Activated CD4-positive, alpha-beta T cell treated with anti-CD3 and anti-CD28 coated beads, Interleukin-2, amount 10 ng/mL, durations not matched to agents 7 days and 5 days (primary cell): ENCODE measurements around the gene CLDN9. TPM values are rescaled to one million over a fixed set of nuclear protein-coding genes. Genes with fewer than 3 reads are reported as not detected.

ENCODE experiments used
- CTCF ChIA-PET: fragments of 350-600 bp; sonication (Branson Sonifier 250); formaldehyde crosslinking; loops from one replicate; lab custom pipeline; 2021; ENCODE audit warnings: antibody characterized with exemption; lab: Charles Lee
- POLR2A ChIA-PET: fragments of 350-600 bp; sonication (Branson Sonifier 250); formaldehyde crosslinking; loops from one replicate; lab custom pipeline; 2021; ENCODE audit warnings: antibody characterized with exemption; lab: Charles Lee
- DNase-seq: peaks from one replicate; pipeline ENCODE4 v3.0.0-alpha.2; 2020
- H3K27ac Mint-ChIP-seq: one replicate; pipeline ENCODE4 v1.8.0; 2021; ENCODE audit warnings: mild to moderate bottlenecking, moderate library complexity, mixed read lengths
- H3K27me3 Mint-ChIP-seq: one replicate; pipeline ENCODE4 v1.8.0; 2021; ENCODE audit warnings: mixed read lengths
- H3K36me3 Mint-ChIP-seq: one replicate; pipeline ENCODE4 v1.8.0; 2021; ENCODE audit warnings: low read depth, mixed read lengths
- H3K4me1 Mint-ChIP-seq: one replicate; pipeline ENCODE4 v1.8.0; 2021; ENCODE audit warnings: mixed read lengths
- H3K4me3 Mint-ChIP-seq: one replicate; pipeline ENCODE4 v1.8.0; 2021; ENCODE audit warnings: mild to moderate bottlenecking, moderate library complexity, mixed read lengths
- H3K9me3 Mint-ChIP-seq: one replicate; pipeline ENCODE4 v1.8.0; 2021; ENCODE audit warnings: mixed read lengths
- total RNA-seq, 2 experiments: library from RNA; stranded (reverse); gene quantifications; one replicate each; pipeline ENCODE4 v1.2.3, GENCODE V29; 2021

CLDN9 gene
- total RNA-seq, 2 experiments from 2014 or later, result not detected

- H3K4me3 Mint-ChIP-seq, result no peak within 1 kb of the TSS
- POLR2A ChIA-PET, result no interaction called here
- H3K36me3 Mint-ChIP-seq, result no peaks in the 10 kb centered on the region
- peaks cover 21% of the 10 kb centered on the region for H3K27me3 Mint-ChIP-seq
- H3K4me1 Mint-ChIP-seq, result peaks cover 34% of the 10 kb centered on the region
- H3K27ac Mint-ChIP-seq, result peak within 1 kb of the TSS; percentile 36
- no peaks in the 10 kb centered on the region for H3K9me3 Mint-ChIP-seq
- CTCF ChIA-PET, result interaction anchor here (1.0 to 8.0 kb wide), 2 partner anchors 14 to 150 kb away, joined by 3 to 90 read pairs; no protein-coding TSS in a partner anchor
- no peak for DNase-seq
Measured at GRCh38 chr16:3017794-3018506, 5.2 kb downstream of the CLDN9 start, which contains the start of gene CLDN6. TSS of gene CLDN6 (minus strand) at chr16:3018183. CDS start at chr16:3016021, 2,162 bp downstream.

GRCh38 chr16:3019594-3020246 is 7.0 kb downstream of the CLDN9 start:
- Mint-ChIP-seq H3K27ac (no peak overlapping the region), H3K27me3 (peaks cover 14% of the 10 kb centered on the region), H3K4me3 (peak overlapping the region; percentile 84), H3K4me1 (peaks cover 45% of the 10 kb centered on the region), H3K9me3 (no peaks in the 10 kb centered on the region), H3K36me3 (peaks cover 2% of the 10 kb centered on the region)
- ChIA-PET POLR2A (interaction anchor here (1.0 kb wide), 1 partner anchor 8 kb away, joined by 3 read pairs; no protein-coding TSS in a partner anchor), CTCF (interaction anchor here (0.6 to 8.0 kb wide), 9 partner anchors 9 to 154 kb away, joined by 3 to 90 read pairs (median 4); partner anchors contain the start of gene PAQR4)
- DNase-seq, result no peak

GRCh38 chr16:3020247-3020603 is 7.5 kb downstream of the CLDN9 start, which contains the start of gene TNFRSF12A:
TSS of gene TNFRSF12A (plus strand) at chr16:3020368. CDS start at chr16:3020398, 30 bp downstream.
- H3K27me3 Mint-ChIP-seq, result peaks cover 14% of the 10 kb centered on the region
- peak within 1 kb of the TSS; percentile 76 for H3K27ac Mint-ChIP-seq
- POLR2A ChIA-PET, result interaction anchor here (1.0 kb wide), 1 partner anchor 8 kb away, joined by 3 read pairs; no protein-coding TSS in a partner anchor
- H3K36me3 Mint-ChIP-seq, result peaks cover 3% of the 10 kb centered on the region
- peak; percentile 66 for DNase-seq
- peak within 1 kb of the TSS; percentile 84 for H3K4me3 Mint-ChIP-seq
- H3K4me1 Mint-ChIP-seq, result peaks cover 49% of the 10 kb centered on the region
- H3K9me3 Mint-ChIP-seq, result no peaks in the 10 kb centered on the region
- CTCF ChIA-PET, result interaction anchor here (0.6 to 8.0 kb wide), 9 partner anchors 10 to 154 kb away, joined by 3 to 90 read pairs (median 4); partner anchors contain the start of gene PAQR4

GRCh38 chr16:3020604-3021448 is 8.1 kb downstream of the CLDN9 start:
- Mint-ChIP-seq H3K27me3 (peaks cover 14% of the 10 kb centered on the region), H3K36me3 (peaks cover 6% of the 10 kb centered on the region), H3K4me1 (peaks cover 51% of the 10 kb centered on the region), H3K27ac (peak overlapping the region; percentile 76), H3K9me3 (no peaks in the 10 kb centered on the region), H3K4me3 (peak overlapping the region; percentile 84)
- ChIA-PET CTCF (interaction anchor here (0.6 to 8.0 kb wide), 13 partner anchors 10 to 178 kb away, joined by 3 to 90 read pairs (median 4); partner anchors contain the start of gene PAQR4), POLR2A (interaction anchor here (0.6 to 1.0 kb wide), 2 partner anchors 7 to 26 kb away, joined by 3 read pairs; no protein-coding TSS in a partner anchor)
- DNase-seq, result peak; percentile 41

GRCh38 chr16:3021449-3022207 is 8.9 kb downstream of the CLDN9 start:
- peak; percentile 72 for DNase-seq
- Mint-ChIP-seq H3K4me3 (peak overlapping the region; percentile 84), H3K27ac (peak overlapping the region; percentile 95), H3K27me3 (peaks cover 13% of the 10 kb centered on the region), H3K9me3 (no peaks in the 10 kb centered on the region), H3K36me3 (peaks cover 14% of the 10 kb centered on the region), H3K4me1 (peaks cover 55% of the 10 kb centered on the region)
- POLR2A ChIA-PET, result interaction anchor here (0.9 kb wide), 1 partner anchor 38 kb away, joined by 5 read pairs; no protein-coding TSS in a partner anchor
- CTCF ChIA-PET, result interaction anchor here (0.6 to 8.0 kb wide), 13 partner anchors 10 to 179 kb away, joined by 3 to 90 read pairs (median 4); partner anchors contain the start of genes MMP25 and PAQR4

GRCh38 chr16:3022208-3022683 is 9.5 kb downstream of the CLDN9 start:
- ChIA-PET CTCF (interaction anchor here (0.7 to 8.0 kb wide), 10 partner anchors 10 to 126 kb away, joined by 3 to 90 read pairs (median 4); partner anchors contain the start of gene MMP25), POLR2A (interaction anchor here (0.9 kb wide), 1 partner anchor 37 kb away, joined by 5 read pairs; no protein-coding TSS in a partner anchor)
- H3K36me3 Mint-ChIP-seq, result peaks cover 19% of the 10 kb centered on the region
- no peaks in the 10 kb centered on the region for H3K9me3 Mint-ChIP-seq
- peak; percentile 71 for DNase-seq
- H3K27ac Mint-ChIP-seq, result peak overlapping the region; percentile 95
- peak overlapping the region; percentile 84 for H3K4me3 Mint-ChIP-seq
- peaks cover 10% of the 10 kb centered on the region for H3K27me3 Mint-ChIP-seq
- peaks cover 55% of the 10 kb centered on the region for H3K4me1 Mint-ChIP-seq

- Mint-ChIP-seq H3K4me1 (peaks cover 57% of the 10 kb centered on the region), H3K27me3 (peaks cover 10% of the 10 kb centered on the region), H3K36me3 (peaks cover 19% of the 10 kb centered on the region), H3K9me3 (no peaks in the 10 kb centered on the region), H3K27ac (peak overlapping the region; percentile 95), H3K4me3 (peak overlapping the region; percentile 84)
- POLR2A ChIA-PET, result no interaction called here
- CTCF ChIA-PET, result interaction anchor here (1.1 to 8.0 kb wide), 8 partner anchors 9 to 56 kb away, joined by 3 to 90 read pairs (median 5); partner anchors contain the start of gene MMP25
- no peak for DNase-seq
Measured at GRCh38 chr16:3022684-3023414, 10.1 kb downstream of the CLDN9 start.

GRCh38 chr16:3023415-3023668 is 10.6 kb downstream of the CLDN9 start:
- H3K27ac Mint-ChIP-seq, result peak overlapping the region; percentile 95
- peaks cover 55% of the 10 kb centered on the region for H3K4me1 Mint-ChIP-seq
- POLR2A ChIA-PET, result no interaction called here
- peaks cover 19% of the 10 kb centered on the region for H3K36me3 Mint-ChIP-seq
- H3K27me3 Mint-ChIP-seq, result peaks cover 8% of the 10 kb centered on the region
- H3K9me3 Mint-ChIP-seq, result no peaks in the 10 kb centered on the region
- CTCF ChIA-PET, result interaction anchor here (1.5 to 8.0 kb wide), 5 partner anchors 9 to 57 kb away, joined by 4 to 90 read pairs (median 7); no protein-coding TSS in a partner anchor
- DNase-seq, result no peak
- peak overlapping the region; percentile 84 for H3K4me3 Mint-ChIP-seq

GRCh38 chr16:3023669-3024478 is 11.2 kb downstream of the CLDN9 start, which contains the start of the genes HCFC1R1 and THOC6:
TSS of gene HCFC1R1 (minus strand) at chr16:3023942. CDS start at chr16:3023941, 1 bp downstream.
TSS of gene THOC6 (plus strand) at chr16:3024035. CDS start at chr16:3024327, 292 bp downstream.
- peaks cover 4% of the 10 kb centered on the region for H3K27me3 Mint-ChIP-seq
- H3K36me3 Mint-ChIP-seq, result peaks cover 19% of the 10 kb centered on the region
- H3K4me3 Mint-ChIP-seq, result peak within 1 kb of the TSS; percentile 84
- peaks cover 56% of the 10 kb centered on the region for H3K4me1 Mint-ChIP-seq
- H3K27ac Mint-ChIP-seq, result peak within 1 kb of the TSS; percentile 95
- peak; percentile 97 for DNase-seq
- POLR2A ChIA-PET, result interaction anchor here (0.7 kb wide), 1 partner anchor 23 kb away, joined by 3 read pairs; no protein-coding TSS in a partner anchor
- H3K9me3 Mint-ChIP-seq, result no peaks in the 10 kb centered on the region
- CTCF ChIA-PET, result interaction anchor here (0.5 to 8.0 kb wide), 7 partner anchors 8 to 104 kb away, joined by 3 to 90 read pairs (median 5); no protein-coding TSS in a partner anchor
